SK-N-MC (cell line): Measurements from ENCODE around the gene NANOG.
"Not testable (repeated sequence)": the region's sequence is repeated elsewhere in the genome, so short reads cannot be mapped to it uniquely, and the experiment has no call there.

Experiments used
- EZH2 ChIP-seq: fragments of 200-600 bp; sonication (generic); IDR thresholded peaks from one replicate; pipeline ENCODE4 v1.6.1; 2017; ENCODE audit warnings: antibody characterized with exemption
- POLR2AphosphoS5 ChIP-seq: IDR thresholded peaks from 2 replicates; pipeline ENCODE4 v1.6.1; 2012; ENCODE audit warnings: mild to moderate bottlenecking, low read depth, low read length, borderline replicate concordance

DNA sequence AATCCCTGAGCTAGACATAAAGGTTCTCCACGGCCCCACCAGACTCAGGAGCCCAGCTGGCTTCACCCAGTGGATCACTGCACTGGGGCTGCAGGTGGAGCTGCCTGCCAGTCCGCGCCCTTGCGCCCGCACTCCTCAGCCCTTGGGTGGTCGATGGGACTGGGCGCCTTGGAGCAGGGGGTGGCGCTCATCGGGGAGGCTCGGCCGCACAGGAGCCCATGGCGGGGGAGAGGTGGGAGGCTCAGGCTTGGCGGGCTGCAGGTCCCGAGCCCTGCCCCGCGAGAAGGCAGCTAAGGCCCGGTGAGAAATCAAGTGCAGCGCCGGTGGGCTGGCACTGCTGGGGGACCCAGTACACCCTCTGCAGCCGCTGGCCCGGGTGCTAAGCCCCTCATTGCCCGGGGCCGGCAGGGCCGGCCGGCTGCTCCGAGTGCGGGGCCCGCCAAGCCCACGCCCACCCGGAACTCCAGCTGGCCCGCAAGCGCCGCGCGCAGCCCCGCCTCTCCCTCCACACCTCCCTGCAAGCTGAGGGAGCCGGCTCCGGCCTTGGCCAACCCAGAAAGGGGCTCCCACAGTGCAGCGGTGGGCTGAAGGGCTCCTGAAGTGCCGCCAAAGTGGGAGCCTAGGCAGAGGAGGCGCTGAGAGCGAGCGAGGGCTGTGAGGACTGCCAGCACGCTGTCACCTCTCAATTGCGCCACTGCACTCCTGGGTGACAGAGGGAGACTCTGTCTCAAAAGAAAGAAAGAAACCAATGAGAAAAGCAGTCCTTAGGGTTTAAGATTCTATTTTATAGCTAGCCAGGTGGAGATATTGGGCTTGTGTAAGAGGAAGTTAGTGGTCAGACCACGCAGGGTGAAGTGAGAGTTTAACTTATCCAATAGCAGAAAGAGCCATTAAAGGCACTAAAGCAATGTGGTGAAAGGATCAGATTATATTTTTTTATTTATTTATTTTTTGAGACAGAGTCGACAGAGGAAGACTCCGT, 37.0 kb upstream of the NANOG start:
- not testable (repeated sequence) for TF ChIP-seq POLR2AphosphoS5, EZH2
